Inferior parietal cortex (tissue), 1 donor: ENCODE data around the gene ITSN1.

ENCODE experiments used
- DNase-seq: peaks from one replicate; pipeline ENCODE4 v3.0.0-alpha.2; 2016; ENCODE audit errors: extremely low spot score

Gene ITSN1

DNA sequence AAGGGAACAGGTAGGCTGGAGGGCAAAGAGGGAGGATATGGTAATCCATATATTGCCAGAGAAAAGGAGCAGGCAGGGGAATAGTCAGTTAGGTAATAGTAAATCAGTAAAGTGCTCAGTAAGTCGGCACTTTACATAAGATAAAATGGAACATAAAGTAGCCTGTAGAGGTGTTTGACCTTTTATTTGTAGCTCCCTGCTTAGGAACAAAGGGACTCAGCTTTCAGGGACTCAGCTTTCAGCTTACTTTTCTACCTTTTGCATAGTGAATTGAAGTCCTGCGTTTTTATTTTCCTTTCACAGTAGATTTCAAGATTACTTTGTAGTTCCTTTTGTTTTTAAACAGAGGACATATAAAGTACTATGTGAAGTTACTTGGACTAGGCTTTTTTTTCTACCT, 87.3 kb downstream of the ITSN1 start:
- DNase-seq = no peak

GRCh38 chr21:33731447-33731846, 89.1 kb downstream of the ITSN1 start:
- no peak for DNase-seq

GRCh38 chr21:33732038-33732437, 89.7 kb downstream of the ITSN1 start:
- no peak for DNase-seq

DNA sequence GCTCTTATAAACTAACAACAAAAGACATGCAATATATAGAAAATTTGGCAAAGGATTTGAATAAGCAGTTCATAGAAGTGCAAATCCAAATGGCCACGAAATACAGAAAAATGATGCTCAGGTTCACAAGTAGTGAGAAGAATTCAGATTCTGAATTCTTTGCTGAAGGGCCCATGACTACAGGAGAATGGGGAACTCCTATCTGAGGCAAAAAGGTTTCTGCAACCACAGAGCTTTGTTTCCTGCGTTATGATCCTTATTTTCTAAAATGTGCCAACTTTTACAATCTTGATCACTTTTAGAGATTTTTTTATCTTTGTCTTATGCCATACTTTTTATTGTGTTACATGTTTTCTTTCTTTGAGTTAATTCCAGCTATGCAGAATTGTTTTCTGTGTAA, 91.3 kb downstream of the ITSN1 start:
- no peak for DNase-seq

DNA sequence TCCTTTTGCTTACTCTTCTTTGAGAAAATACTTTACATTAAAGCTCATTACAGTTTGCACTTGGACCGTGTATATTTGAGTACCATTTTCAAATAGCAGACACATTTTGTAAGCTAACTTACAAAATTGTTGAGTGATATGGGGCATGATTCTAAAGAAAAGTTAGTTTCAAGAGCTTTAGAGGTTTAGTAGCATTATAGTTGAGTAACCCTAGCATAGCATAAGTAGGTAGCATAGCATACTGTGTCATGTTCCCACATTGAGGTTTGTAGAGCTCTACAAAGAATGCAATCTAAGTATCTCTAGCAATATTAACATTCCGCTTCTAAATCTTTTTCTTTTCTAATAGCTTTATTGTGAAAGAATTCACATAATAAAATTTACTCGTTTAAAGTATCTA, 92.0 kb downstream of the ITSN1 start:
- no peak for DNase-seq

GRCh38 chr21:33734818-33735217, 92.5 kb downstream of the ITSN1 start:
- DNase-seq = no peak

DNA sequence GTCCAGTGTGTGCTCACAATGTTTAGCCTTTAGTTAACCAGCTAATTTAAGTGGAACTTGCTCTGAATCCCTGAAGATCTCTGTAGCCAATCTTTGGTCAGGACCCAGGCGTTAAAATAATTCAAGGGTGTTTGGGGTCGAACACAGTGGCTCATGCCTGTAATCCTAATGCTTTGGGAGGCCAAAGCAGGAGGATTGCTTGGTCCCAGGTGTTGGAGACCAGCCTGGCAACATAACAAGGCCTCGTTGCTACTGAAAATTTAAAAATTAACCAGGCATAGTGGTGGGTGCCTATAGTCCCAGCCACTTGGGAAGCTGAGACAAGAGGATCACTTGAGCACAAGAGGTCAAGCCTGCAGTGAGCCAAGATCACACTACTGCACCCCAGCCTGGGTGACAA, 94.3 kb downstream of the ITSN1 start:
- DNase-seq = no peak

DNA sequence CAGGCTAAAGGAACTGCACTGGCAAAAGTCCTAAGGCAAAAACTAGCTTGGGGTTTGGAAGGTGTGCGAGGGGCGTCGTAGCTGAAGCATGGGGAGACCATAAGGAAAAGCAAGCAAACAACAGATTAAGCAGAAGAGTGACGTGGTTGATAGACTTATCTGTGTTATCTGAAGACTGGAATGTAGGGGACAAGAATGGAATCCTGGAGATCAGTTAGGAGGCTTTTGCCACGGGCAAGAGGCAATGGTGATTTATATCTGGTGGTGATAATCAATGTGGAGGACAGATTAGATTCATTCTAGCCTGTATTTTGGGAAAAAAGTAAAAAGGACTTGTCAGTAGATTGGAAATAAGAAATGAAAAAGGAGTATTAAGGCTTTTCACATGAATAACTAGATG, 97.4 kb downstream of the ITSN1 start:
- DNase-seq = no peak

- DNase-seq = no peak
Observed at GRCh38 chr21:33747420-33747819, 105.1 kb downstream of the ITSN1 start.

GRCh38 chr21:33748903-33749302, 106.6 kb downstream of the ITSN1 start:
- no peak for DNase-seq

DNA sequence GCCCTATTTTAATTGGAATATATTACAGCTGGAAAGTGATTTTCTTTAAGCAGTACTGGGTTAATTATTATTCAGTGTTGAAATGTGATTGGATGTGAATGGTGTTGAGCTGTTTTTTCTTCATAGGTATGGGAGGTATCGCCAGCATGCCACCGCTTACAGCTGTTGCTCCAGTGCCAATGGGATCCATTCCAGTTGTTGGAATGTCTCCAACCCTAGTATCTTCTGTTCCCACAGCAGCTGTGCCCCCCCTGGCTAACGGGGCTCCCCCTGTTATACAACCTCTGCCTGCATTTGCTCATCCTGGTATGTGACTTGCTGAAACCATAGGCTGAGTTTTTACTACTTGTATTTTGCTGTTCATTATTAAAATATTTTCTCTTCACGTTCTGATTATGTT, 107.7 kb downstream of the ITSN1 start:
- DNase-seq = no peak

GRCh38 chr21:33751120-33751519, 108.8 kb downstream of the ITSN1 start:
- DNase-seq = peak; percentile 22

DNA sequence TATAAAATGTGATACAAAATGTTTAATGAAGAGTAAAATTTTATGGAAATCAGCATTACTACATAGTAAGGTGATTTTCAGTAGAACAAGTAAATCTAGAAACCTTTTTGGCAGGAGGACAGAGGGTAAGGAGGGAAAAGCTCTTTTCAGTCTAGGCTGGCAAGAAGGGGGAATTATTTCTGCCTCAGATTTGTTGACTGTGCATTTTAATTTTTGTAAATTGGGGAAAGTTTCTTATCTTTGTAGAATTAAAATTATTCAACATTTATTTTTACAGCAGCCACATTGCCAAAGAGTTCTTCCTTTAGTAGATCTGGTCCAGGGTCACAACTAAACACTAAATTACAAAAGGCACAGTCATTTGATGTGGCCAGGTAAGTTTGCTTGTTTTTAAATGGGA, 109.2 kb downstream of the ITSN1 start:
- no peak for DNase-seq

- DNase-seq = no peak
Observed at GRCh38 chr21:33752260-33752659, 110.0 kb downstream of the ITSN1 start.

GRCh38 chr21:33753886-33754285, 111.6 kb downstream of the ITSN1 start:
- no peak for DNase-seq

DNA sequence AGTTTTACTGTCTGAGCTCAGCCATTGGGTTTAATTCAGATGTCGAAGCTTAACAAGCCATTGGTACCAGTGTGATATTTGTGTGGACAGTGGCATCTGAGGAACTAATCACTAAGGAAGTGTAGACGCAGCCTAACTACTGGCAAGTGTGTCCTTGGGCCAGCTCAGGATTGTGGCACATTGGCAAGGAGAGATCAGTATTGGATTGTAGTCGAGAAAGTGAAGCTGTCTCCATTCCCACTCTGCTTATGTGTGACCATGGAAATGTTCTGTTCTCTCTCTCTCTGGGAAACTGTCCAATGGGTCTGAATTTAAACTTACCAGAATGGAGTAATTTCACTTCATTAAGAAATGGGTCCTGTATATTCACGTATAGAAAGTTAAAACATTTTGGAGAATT, 112.2 kb downstream of the ITSN1 start:
- peak; percentile 40 for DNase-seq

DNA sequence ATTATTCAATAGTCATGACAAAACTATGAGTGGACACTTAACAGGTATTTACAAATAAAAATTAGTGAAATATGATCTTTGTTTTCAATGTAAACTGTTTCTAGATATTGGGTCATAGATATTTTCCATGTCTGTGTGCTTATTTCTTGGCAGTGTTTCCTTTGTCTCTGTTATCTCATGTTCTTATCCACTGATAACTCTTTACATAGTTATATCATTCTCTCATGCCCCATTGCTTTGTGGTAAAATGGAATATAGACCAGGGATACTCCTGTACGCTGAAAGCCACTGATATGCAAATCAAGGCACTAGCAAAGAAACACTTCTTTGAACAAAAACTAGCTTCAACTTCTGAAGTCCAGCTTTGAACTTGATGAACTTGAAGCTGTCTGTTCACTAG, 113.1 kb downstream of the ITSN1 start:
- DNase-seq = no peak

DNA sequence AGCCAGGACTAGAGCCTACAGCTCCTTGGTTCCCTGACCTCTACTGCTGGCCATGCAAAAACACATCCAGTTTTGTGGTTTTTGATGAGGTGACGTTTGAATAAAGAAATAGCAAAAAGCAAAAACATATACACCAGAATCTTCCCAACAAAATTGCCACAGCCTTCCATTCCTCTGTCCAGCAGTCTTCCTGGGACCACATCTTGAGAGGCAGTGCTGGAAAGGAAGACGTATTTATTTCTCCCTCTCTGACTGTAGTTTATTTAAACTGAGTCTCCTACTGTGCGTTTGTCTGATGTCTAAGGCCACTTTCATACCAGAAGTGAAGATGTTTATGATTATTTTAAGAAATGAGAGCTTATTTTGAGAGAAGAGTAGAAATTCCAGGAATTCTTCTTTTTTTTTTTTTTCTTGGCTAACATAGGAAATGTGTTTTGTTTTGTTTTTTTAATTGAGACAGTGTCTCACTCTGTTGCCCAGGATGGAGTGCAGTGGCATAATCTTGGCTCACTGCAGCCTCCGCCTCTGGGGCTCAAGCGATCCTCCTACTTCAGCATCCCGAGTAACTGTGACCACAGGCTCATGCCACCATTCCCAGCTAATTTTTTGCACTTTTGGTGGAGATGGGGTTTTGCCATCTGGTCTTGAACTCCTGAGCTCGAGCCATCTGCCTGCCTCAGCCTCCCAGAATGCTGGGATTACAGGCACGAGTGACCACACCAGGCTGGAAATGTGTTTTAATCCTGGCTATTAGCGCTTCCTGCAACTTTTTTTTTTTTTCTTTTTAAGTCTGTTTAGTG, 118.5 kb downstream of the ITSN1 start:
- no peak for DNase-seq

DNA sequence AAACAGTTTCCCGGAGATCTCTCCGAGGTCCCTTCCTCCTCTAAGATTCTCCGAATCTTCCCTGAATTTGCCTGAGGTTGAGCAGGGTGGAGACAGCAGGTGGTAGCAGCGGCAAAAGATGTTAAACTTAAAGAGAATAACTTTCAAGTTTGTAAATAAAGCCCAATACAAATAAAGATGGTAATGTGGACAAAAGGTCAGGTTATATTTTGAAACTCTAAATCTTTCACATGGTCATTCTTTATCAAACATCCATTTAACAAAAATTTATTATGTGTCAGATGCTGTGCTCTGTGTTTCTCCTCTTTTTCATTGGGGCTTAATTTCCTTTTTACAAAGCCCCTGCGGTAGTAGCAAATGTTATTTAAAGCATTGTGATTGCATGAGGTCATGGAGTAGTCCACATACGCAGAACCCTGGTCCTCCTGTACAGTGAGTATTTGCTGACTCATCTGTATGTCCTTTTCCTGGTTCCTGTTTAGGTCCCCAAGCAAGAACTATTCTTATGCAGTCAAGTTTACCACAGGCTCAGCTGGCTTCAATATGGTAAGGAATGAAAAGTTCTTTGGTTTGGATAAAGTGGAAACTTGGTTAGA, 119.2 kb downstream of the ITSN1 start:
- DNase-seq = peak; percentile 38

DNA sequence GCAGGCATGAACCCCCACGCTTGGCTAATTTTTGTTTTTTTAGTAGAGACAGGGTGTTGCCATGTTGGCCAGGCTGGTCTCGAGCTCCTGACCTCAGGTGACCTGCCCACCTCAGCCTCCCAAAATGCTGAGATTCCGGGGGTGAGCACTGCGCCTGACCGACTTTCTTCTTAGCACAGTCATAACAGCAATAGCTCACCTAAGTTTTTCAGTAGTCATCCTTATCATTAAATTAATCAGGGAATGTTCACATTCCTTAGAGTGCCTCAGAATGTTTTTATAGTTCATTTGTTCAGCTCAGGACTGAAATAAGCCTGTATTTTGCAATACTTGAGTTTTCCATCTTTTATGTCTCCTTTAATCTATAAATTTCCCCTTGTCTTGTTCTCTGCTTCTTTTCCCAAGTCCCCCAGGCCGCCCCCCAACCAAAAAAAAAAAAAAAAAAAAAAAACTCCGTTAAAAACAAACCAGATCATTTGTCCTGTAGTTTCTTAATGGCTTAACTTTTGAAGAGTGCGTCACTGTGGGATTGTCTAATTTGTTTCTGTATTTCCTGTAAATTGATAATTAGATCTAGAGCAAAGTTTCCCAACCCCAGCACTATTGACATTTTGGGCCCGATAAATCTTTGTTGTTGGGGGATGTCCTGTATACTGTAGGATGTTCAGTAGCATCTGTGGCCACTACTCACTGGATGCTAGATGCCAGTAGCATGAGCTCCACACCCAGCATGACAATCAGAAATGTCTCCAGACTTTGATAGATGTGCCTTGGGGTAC, 120.7 kb downstream of the ITSN1 start:
- no peak for DNase-seq

- DNase-seq = no peak
Observed at GRCh38 chr21:33763582-33763899, 121.2 kb downstream of the ITSN1 start.

- DNase-seq = no peak
Observed at GRCh38 chr21:33767236-33767635, 124.9 kb downstream of the ITSN1 start.

DNA sequence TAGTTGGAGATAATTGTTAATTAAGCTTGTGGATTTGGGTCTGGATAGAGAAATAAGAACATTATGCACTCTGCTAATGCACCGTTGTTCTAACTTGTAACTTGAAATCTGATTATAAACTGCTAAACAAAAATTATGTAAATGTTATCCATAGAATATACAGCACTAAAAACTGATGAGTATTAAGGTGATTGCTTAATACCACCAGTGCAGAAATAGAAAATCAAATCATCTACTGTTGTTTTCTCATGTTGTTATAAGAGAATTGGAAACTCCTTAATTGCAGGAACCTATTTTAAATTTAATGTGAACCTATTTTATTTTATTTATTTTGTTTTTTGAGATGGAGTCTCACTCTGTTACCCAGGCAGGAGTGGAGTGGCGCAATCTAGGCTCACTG, 125.7 kb downstream of the ITSN1 start:
- no peak for DNase-seq
